ENCODE results near the gene CAMTA1.

Gene CAMTA1

DNA sequence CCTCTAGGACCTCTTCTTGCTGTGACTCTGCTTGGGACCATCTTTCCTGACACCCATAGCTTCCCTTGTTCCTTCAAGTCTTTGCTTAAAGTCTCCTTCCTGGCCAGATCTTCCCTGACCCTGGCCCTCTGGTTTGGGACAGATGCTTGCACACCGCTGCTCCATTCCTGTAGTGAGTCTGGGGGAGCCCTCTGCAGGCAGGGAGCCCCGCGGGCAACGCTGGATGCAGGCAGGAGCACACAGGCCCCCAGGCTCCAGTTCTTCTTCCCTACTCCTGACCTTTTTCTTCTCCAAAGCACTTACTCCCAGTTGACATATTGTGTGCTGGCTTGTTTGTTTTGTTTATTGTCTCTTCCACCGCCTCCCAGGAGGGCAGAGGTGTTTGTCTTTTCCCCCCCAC, 413.4 kb downstream of the CAMTA1 start:
- TF ChIP-seq, protein P1, sequence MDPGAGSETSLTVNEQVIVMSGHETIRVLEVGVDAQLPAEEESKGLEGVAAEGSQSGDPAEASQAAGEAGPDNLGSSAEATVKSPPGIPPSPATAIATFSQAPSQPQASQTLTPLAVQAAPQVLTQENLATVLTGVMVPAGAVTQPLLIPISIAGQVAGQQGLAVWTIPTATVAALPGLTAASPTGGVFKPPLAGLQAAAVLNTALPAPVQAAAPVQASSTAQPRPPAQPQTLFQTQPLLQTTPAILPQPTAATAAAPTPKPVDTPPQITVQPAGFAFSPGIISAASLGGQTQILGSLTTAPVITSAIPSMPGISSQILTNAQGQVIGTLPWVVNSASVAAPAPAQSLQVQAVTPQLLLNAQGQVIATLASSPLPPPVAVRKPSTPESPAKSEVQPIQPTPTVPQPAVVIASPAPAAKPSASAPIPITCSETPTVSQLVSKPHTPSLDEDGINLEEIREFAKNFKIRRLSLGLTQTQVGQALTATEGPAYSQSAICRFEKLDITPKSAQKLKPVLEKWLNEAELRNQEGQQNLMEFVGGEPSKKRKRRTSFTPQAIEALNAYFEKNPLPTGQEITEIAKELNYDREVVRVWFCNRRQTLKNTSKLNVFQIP (CRISPR knock-in tag; IDR thresholded peaks at IDR 0.05; ENCODE audit: borderline replicate concordance, low read depth) = no peak
- no peak for TF ChIP-seq ZNF8 (CRISPR knock-in tag; IDR thresholded peaks at IDR 0.05)
- TF ChIP-seq ISL1 (CRISPR knock-in tag; IDR thresholded peaks at IDR 0.05) = no peak
- TF ChIP-seq ZC3H10 (CRISPR knock-in tag; IDR thresholded peaks at IDR 0.05) = no peak
- no peak for TF ChIP-seq CSDC2 (CRISPR knock-in tag; IDR thresholded peaks at IDR 0.05)
- no peak for TF ChIP-seq GLIS3 (CRISPR knock-in tag; IDR thresholded peaks at IDR 0.05)
- TF ChIP-seq BACH2 (CRISPR knock-in tag; IDR thresholded peaks at IDR 0.05; ENCODE audit: borderline replicate concordance) = no peak
- no peak for TF ChIP-seq SNAI2 (CRISPR knock-in tag; IDR thresholded peaks at IDR 0.05)
- no peak for ATAC-seq

DNA sequence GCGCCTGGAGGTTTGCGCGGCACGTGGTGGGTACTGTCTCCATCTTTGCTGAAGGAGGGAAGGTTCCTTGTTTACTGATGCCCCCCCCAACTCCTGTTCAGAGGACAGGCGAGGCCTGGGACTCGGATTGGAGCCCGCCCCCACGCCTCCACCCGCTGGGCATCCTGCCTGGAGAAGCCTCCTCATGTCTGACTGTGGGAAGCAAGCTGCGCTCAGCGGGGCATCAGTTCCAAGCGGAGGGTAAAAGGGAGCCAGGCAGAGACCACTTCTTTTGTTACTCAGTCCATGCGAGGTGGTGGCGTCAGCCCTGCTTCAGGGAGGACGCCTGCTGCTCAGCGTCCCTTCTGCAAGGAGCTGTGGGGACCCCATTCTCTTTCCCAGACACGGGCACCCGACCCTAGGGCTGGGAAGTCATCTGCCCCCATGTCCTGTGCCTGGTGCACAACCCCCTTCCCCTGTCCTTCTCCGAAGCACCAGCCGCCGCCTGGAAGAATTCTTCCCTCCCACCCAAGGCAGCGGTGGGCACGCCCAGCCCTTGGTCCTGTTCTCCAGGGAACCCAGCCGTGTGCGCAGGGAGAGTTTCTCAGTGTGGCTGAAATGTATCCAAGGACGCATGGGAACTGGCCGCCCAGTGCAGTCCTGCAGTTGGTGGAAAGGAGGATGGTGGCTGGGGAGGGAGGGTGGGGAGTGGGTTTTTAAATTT, 414.0 kb downstream of the CAMTA1 start:
- no peak for ATAC-seq
- TF ChIP-seq CSDC2 (CRISPR knock-in tag; IDR thresholded peaks at IDR 0.05) (no peak), TOX (CRISPR knock-in tag; IDR thresholded peaks at IDR 0.05; ENCODE audit: borderline replicate concordance) (no peak), GLIS3 (CRISPR knock-in tag; IDR thresholded peaks at IDR 0.05) (no peak), ZNF565 (CRISPR knock-in tag; conservative IDR thresholded peaks at IDR 0.05; ENCODE audit: low read depth) (no peak), ZC3H10 (CRISPR knock-in tag; IDR thresholded peaks at IDR 0.05) (no peak), ZFP3 (CRISPR knock-in tag; IDR thresholded peaks at IDR 0.05) (no peak), ARNTL (CRISPR knock-in tag; IDR thresholded peaks at IDR 0.05; ENCODE audit: borderline replicate concordance, low read depth) (no peak), ZFP30 (CRISPR knock-in tag; IDR thresholded peaks at IDR 0.05) (no peak), ESRRG (CRISPR knock-in tag; IDR thresholded peaks at IDR 0.05) (no peak), PPARA (CRISPR knock-in tag; IDR thresholded peaks at IDR 0.05; ENCODE audit: borderline replicate concordance) (no peak), BACH2 (CRISPR knock-in tag; IDR thresholded peaks at IDR 0.05; ENCODE audit: borderline replicate concordance) (no peak), ISL1 (CRISPR knock-in tag; IDR thresholded peaks at IDR 0.05) (no peak), SNAI2 (CRISPR knock-in tag; IDR thresholded peaks at IDR 0.05) (no peak), ZNF8 (CRISPR knock-in tag; IDR thresholded peaks at IDR 0.05) (no peak), RARB (CRISPR knock-in tag; IDR thresholded peaks at IDR 0.05) (no peak)
- TF ChIP-seq, protein P2, sequence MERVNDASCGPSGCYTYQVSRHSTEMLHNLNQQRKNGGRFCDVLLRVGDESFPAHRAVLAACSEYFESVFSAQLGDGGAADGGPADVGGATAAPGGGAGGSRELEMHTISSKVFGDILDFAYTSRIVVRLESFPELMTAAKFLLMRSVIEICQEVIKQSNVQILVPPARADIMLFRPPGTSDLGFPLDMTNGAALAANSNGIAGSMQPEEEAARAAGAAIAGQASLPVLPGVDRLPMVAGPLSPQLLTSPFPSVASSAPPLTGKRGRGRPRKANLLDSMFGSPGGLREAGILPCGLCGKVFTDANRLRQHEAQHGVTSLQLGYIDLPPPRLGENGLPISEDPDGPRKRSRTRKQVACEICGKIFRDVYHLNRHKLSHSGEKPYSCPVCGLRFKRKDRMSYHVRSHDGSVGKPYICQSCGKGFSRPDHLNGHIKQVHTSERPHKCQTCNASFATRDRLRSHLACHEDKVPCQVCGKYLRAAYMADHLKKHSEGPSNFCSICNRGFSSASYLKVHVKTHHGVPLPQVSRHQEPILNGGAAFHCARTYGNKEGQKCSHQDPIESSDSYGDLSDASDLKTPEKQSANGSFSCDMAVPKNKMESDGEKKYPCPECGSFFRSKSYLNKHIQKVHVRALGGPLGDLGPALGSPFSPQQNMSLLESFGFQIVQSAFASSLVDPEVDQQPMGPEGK (CRISPR knock-in tag; IDR thresholded peaks at IDR 0.05; ENCODE audit: borderline replicate concordance) = no peak
- TF ChIP-seq, protein P3, sequence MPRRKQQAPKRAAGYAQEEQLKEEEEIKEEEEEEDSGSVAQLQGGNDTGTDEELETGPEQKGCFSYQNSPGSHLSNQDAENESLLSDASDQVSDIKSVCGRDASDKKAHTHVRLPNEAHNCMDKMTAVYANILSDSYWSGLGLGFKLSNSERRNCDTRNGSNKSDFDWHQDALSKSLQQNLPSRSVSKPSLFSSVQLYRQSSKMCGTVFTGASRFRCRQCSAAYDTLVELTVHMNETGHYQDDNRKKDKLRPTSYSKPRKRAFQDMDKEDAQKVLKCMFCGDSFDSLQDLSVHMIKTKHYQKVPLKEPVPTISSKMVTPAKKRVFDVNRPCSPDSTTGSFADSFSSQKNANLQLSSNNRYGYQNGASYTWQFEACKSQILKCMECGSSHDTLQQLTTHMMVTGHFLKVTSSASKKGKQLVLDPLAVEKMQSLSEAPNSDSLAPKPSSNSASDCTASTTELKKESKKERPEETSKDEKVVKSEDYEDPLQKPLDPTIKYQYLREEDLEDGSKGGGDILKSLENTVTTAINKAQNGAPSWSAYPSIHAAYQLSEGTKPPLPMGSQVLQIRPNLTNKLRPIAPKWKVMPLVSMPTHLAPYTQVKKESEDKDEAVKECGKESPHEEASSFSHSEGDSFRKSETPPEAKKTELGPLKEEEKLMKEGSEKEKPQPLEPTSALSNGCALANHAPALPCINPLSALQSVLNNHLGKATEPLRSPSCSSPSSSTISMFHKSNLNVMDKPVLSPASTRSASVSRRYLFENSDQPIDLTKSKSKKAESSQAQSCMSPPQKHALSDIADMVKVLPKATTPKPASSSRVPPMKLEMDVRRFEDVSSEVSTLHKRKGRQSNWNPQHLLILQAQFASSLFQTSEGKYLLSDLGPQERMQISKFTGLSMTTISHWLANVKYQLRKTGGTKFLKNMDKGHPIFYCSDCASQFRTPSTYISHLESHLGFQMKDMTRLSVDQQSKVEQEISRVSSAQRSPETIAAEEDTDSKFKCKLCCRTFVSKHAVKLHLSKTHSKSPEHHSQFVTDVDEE (CRISPR knock-in tag; IDR thresholded peaks at IDR 0.05) = no peak
- TF ChIP-seq, protein P4, sequence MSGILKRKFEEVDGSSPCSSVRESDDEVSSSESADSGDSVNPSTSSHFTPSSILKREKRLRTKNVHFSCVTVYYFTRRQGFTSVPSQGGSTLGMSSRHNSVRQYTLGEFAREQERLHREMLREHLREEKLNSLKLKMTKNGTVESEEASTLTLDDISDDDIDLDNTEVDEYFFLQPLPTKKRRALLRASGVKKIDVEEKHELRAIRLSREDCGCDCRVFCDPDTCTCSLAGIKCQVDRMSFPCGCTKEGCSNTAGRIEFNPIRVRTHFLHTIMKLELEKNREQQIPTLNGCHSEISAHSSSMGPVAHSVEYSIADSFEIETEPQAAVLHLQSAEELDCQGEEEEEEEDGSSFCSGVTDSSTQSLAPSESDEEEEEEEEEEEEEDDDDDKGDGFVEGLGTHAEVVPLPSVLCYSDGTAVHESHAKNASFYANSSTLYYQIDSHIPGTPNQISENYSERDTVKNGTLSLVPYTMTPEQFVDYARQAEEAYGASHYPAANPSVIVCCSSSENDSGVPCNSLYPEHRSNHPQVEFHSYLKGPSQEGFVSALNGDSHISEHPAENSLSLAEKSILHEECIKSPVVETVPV (CRISPR knock-in tag; IDR thresholded peaks at IDR 0.05) = no peak

DNA sequence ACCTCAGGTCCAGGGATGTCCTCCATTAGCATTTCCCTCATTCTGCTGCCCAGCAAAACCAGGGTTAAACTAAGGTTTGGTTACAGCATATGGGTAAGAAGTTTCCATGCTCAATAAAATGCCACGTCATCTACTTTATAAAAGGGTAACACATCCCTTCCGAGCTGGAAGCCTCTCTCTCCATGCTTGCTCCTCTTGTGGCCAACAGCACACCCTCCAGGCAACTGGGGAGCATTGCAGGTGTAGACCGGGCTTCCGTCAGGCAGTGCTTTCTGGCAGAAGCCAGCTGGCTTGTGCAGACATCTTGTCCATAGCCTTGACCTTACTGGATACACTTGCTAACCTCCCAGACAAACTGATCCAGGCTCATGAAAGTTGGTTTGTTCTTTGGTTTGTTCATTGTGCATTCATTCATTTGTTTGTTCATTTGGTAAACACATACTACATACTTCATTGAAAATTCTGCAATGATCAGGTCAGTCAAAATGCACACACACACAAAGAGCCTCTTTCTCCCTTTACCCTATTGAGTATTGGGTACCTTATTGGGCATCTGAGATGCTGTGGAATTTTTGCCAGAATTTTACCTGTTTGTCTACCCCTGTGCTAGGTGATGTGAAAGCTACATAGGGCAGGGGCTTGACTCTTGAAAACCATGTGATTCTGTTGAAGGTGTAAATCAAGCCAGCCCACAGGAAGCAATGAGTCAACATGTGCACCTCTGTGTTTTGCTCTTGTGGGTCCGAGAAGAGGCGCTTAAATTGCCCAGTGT, 422.8 kb downstream of the CAMTA1 start:
- ATAC-seq = peak; percentile 78
- TF ChIP-seq OSR1 (CRISPR knock-in tag; IDR thresholded peaks at IDR 0.05) (no peak), RARB (CRISPR knock-in tag; IDR thresholded peaks at IDR 0.05) (no peak), CSDC2 (CRISPR knock-in tag; IDR thresholded peaks at IDR 0.05) (no peak), TOX (CRISPR knock-in tag; IDR thresholded peaks at IDR 0.05; ENCODE audit: borderline replicate concordance) (no peak), ZNF8 (CRISPR knock-in tag; IDR thresholded peaks at IDR 0.05) (no peak), ZNF70 (CRISPR knock-in tag; IDR thresholded peaks at IDR 0.05) (no peak), ARNTL (CRISPR knock-in tag; IDR thresholded peaks at IDR 0.05; ENCODE audit: borderline replicate concordance, low read depth) (no peak), ZFP30 (CRISPR knock-in tag; IDR thresholded peaks at IDR 0.05) (no peak), ZC3H10 (CRISPR knock-in tag; IDR thresholded peaks at IDR 0.05) (no peak), ISL1 (CRISPR knock-in tag; IDR thresholded peaks at IDR 0.05) (no peak), ESRRG (CRISPR knock-in tag; IDR thresholded peaks at IDR 0.05) (no peak), BACH2 (CRISPR knock-in tag; IDR thresholded peaks at IDR 0.05; ENCODE audit: borderline replicate concordance) (no peak), PPARA (CRISPR knock-in tag; IDR thresholded peaks at IDR 0.05; ENCODE audit: borderline replicate concordance) (no peak)
- TF ChIP-seq, protein P5, sequence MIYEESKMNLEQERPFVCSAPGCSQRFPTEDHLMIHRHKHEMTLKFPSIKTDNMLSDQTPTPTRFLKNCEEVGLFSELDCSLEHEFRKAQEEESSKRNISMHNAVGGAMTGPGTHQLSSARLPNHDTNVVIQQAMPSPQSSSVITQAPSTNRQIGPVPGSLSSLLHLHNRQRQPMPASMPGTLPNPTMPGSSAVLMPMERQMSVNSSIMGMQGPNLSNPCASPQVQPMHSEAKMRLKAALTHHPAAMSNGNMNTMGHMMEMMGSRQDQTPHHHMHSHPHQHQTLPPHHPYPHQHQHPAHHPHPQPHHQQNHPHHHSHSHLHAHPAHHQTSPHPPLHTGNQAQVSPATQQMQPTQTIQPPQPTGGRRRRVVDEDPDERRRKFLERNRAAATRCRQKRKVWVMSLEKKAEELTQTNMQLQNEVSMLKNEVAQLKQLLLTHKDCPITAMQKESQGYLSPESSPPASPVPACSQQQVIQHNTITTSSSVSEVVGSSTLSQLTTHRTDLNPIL (CRISPR knock-in tag; IDR thresholded peaks at IDR 0.05; ENCODE audit: low read depth) = no peak
